Measurements from ENCODE around the gene KIF3B.

Gene KIF3B

GRCh38 chr20:32289661-32290431 lies 12.4 kb downstream of the KIF3B start:
- Histone ChIP-seq H3K27me3 (ENCODE audit: control insufficient read depth, insufficient read depth, low read length) (no peaks in the 10 kb centered on the region), H3K4me1 (peaks cover 12% of the 10 kb centered on the region), H3K4me2 (ENCODE audit: low read length) (no peak overlapping the region), H3K9ac (no peak overlapping the region), H3K4me3 (ENCODE audit: low read depth, low read length) (no peak overlapping the region), H3K27ac (no peak overlapping the region), H3K36me3 (ENCODE audit: control insufficient read depth, insufficient read depth, low read length) (no peaks in the 10 kb centered on the region), H3K79me2 (peaks cover 48% of the 10 kb centered on the region), H2AFZ (no peak overlapping the region), H3K9me3 (ENCODE audit: control insufficient read depth, low read length) (no peaks in the 10 kb centered on the region)
- TF ChIP-seq CTCF (IDR thresholded peaks at IDR 0.05): no peak

- H3K27ac ChIP-seq: no peak overlapping the region
- no peak for TF ChIP-seq CTCF (IDR thresholded peaks at IDR 0.05)
Measured at GRCh38 chr20:32291166-32291565, 13.7 kb downstream of the KIF3B start.

DNA sequence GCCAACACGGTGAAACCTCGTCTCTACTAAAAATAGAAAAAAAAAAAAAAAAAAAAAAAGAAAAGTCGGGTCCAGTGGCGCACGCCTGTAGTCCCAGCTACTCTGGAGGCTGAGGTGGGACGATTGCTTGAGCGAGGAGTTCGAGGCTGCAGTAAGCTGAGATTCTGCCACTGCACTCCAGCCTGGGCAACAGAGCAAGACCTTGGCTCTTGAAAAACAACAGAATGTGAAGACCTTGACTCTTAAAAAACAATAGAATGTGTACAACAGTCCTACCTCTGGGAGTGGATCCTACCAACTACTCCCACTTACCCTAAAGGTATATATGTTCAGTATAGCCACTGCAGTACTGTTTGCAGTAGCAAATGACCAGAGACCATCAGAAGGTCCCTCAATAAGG lies 15.1 kb downstream of the KIF3B start:
- Histone ChIP-seq H3K79me2 (peaks cover 51% of the 10 kb centered on the region), H3K4me1 (no peaks in the 10 kb centered on the region), H3K36me3 (ENCODE audit: control insufficient read depth, insufficient read depth, low read length) (no peaks in the 10 kb centered on the region), H3K4me3 (ENCODE audit: low read depth, low read length) (no peak overlapping the region), H3K9me3 (ENCODE audit: control insufficient read depth, low read length) (no peaks in the 10 kb centered on the region), H3K27me3 (ENCODE audit: control insufficient read depth, insufficient read depth, low read length) (no peaks in the 10 kb centered on the region), H3K4me2 (ENCODE audit: low read length) (no peak overlapping the region), H3K9ac (no peak overlapping the region), H3K27ac (no peak overlapping the region), H2AFZ (no peak overlapping the region)
- no peak for TF ChIP-seq CTCF (IDR thresholded peaks at IDR 0.05)

More at GRCh38 chr20:32291166-32291565, 13.7 kb downstream of the KIF3B start:
- H2AFZ ChIP-seq: no peak overlapping the region
- no peaks in the 10 kb centered on the region for H3K27me3 ChIP-seq (ENCODE audit: control insufficient read depth, insufficient read depth, low read length)
- no peak overlapping the region for H3K9ac ChIP-seq
- H3K79me2 ChIP-seq: peaks cover 53% of the 10 kb centered on the region
- H3K9me3 ChIP-seq (ENCODE audit: control insufficient read depth, low read length): no peaks in the 10 kb centered on the region
- H3K4me3 ChIP-seq (ENCODE audit: low read depth, low read length): no peak overlapping the region
- H3K36me3 ChIP-seq (ENCODE audit: control insufficient read depth, insufficient read depth, low read length): no peaks in the 10 kb centered on the region
- no peaks in the 10 kb centered on the region for H3K4me1 ChIP-seq
- no peak overlapping the region for H3K4me2 ChIP-seq (ENCODE audit: low read length)

DNA sequence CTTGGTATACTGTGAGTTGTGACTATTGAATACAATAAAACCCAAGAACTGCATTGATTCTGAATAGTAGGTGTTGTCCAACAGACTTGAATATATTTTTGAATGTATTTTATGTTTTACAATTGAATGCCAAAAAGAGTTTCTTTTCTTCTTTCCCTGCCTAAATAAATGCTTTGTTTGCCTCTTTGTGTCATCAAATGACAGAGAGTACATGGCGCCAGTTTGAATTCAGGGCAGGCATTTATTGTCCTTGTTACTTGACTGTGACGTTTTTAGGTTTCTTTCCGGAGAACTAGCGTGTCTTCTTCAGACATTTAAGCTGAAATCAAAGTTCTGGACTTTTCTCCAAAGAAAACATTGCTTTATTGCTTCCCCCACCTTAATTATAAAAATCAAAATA lies 16.6 kb downstream of the KIF3B start:
- no peak overlapping the region for H3K27ac ChIP-seq
- H3K4me3 ChIP-seq (ENCODE audit: low read depth, low read length): no peak overlapping the region
- H3K36me3 ChIP-seq (ENCODE audit: control insufficient read depth, insufficient read depth, low read length): no peaks in the 10 kb centered on the region
- H3K4me1 ChIP-seq: peaks cover 3% of the 10 kb centered on the region
- H3K9ac ChIP-seq: no peak overlapping the region
- no peaks in the 10 kb centered on the region for H3K27me3 ChIP-seq (ENCODE audit: control insufficient read depth, insufficient read depth, low read length)
- no peak for TF ChIP-seq CTCF (IDR thresholded peaks at IDR 0.05)
- H3K4me2 ChIP-seq (ENCODE audit: low read length): no peak overlapping the region
- no peak overlapping the region for H2AFZ ChIP-seq
- peaks cover 46% of the 10 kb centered on the region for H3K79me2 ChIP-seq
- H3K9me3 ChIP-seq (ENCODE audit: control insufficient read depth, low read length): no peaks in the 10 kb centered on the region

- H3K4me1 ChIP-seq: peaks cover 5% of the 10 kb centered on the region
- no peak overlapping the region for H3K4me3 ChIP-seq (ENCODE audit: low read depth, low read length)
- no peak overlapping the region for H3K9ac ChIP-seq
- H3K36me3 ChIP-seq (ENCODE audit: control insufficient read depth, insufficient read depth, low read length): no peaks in the 10 kb centered on the region
- no peak overlapping the region for H3K4me2 ChIP-seq (ENCODE audit: low read length)
- no peak overlapping the region for H3K27ac ChIP-seq
- no peaks in the 10 kb centered on the region for H3K9me3 ChIP-seq (ENCODE audit: control insufficient read depth, low read length)
- no peak for TF ChIP-seq CTCF (IDR thresholded peaks at IDR 0.05)
- H3K79me2 ChIP-seq: peaks cover 43% of the 10 kb centered on the region
- H2AFZ ChIP-seq: no peak overlapping the region
- no peaks in the 10 kb centered on the region for H3K27me3 ChIP-seq (ENCODE audit: control insufficient read depth, insufficient read depth, low read length)
Measured at GRCh38 chr20:32296412-32296811, 19.0 kb downstream of the KIF3B start.

Measured in parathyroid adenoma (tissue), 2 donors.